ENCODE measurements around the gene HYCC2.
"Not testable (repeated sequence)": the region's sequence is repeated elsewhere in the genome, so short reads cannot be mapped to it uniquely, and the experiment has no call there.

Gene HYCC2

DNA sequence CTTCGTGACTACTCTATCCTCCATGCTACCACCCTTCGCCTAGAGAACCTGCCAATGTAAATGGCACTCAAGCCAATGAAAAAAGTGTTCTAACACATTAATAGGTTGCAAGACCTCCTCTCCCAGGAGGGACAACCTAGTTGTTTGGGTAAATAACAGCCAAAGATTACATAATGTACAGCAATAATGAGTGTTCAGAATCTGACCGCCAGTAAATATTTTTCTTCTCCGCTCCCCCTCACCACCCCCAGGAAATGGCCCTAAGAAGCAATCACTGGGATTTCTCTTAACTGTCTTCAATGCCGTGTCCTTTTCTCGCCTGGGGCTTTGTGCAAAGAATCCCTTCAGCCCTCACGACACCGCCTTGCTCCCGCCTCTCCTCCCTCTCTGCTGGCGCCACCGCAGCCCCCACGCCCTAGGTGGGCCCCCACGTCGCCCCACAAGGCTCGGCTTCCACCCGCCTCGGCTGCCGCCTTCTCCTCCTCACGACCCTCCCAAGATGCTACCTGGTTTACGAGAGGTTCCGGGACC, 458 bp downstream of the HYCC2 start:
- DNase-seq (ENCODE audit: low spot score) = peak; percentile 20

DNA sequence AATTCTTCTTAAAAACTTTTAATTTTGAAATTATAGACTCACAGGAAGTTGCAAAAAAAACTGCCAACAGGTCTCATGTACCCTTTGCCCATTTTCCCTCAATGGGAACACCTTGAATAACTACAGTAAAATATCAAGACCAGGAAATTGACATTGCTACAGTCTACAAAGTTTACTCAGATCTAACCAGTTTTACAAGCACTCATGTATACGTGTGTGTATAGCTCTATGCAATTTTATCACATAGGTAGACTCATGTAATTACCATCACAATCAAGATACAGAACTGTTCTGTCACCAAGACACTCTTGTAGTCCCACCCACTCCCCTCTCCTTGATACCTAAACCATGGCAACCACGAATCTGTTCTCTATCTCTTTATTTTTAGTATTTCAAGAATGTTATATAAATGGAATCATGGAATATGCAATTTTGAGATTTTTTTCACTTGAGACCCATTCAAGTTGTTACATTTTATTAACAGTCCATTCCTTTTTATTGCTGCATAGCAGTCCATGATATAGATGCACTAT, 6.6 kb downstream of the HYCC2 start:
- peak; percentile 37 for DNase-seq (ENCODE audit: low spot score)

DNA sequence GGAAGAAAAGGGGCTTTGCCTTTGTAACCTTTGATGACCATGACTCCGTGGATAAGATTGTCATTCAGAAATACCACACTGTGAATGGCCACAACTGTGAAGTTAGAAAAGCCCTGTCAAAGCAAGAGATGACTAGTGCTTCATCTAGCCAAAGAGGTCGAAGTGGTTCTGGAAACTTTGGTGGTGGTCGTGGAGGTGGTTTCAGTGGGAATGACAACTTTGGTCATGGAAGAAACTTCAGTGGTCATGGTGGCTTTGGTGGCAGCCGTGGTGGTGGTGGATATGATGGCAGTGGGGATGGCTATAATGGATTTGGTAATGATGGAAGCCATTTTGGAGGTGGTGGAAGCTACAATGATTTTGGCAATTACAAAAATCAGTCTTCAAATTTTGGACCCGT, 8.0 kb downstream of the HYCC2 start:
- not testable (repeated sequence) for DNase-seq (ENCODE audit: low spot score)

DNA sequence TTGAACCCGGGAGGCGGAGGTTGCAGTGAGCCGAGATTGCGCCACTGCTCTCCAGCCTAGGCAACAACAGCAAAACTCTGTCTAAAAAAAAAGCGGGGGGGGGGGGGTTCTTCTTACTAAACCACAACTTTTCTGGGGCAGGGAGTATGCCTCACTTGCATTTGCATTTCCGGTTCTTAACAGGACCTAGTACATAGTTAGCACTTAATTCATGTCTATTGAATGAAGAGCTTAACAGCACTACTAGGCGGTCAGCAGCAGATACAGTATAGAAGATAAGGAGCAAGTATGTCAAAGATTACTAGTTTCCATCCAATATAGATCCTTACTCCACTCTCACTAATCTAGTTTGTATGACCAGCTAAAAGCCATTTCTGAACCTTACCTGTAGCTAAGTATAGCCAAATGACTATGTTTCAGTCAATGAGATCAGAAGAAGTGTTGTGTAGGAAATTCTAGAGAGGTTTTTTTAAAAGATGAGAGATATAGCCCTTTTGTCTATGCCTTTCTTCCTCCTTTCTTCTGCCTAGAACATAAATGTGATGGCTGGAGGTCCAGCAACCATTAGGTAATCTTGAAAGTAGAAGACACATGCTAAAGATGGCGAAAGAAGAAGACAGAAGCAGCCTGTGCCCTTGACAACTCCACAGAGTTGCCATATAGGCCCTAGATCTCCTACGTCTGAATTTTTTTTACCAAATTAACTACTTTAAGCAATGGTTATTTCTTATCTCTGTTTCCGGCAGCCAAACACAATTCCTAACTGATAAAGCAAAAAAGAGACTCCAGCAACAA, 11.3 kb downstream of the HYCC2 start:
- no peak for DNase-seq (ENCODE audit: low spot score)

DNA sequence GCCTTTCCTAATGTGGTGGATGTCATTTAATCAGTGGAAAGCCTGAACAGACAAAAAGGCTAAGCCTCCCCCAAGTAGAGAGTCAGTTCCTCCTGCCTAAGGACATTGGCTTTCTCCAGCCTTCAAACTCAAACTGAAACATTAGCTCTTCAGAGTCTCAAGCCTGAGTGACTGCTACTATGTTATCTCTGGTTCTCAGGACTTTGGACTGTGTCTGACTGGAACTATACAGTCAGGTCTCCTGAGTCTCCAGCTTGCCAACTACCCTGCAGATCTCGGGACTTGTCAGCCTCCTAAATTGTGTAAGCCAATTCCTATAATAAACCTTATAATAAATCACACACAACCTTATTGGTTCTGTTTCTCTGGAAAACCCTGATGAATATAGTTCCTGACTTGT, 12.6 kb downstream of the HYCC2 start:
- no peak for DNase-seq (ENCODE audit: low spot score)

DNA sequence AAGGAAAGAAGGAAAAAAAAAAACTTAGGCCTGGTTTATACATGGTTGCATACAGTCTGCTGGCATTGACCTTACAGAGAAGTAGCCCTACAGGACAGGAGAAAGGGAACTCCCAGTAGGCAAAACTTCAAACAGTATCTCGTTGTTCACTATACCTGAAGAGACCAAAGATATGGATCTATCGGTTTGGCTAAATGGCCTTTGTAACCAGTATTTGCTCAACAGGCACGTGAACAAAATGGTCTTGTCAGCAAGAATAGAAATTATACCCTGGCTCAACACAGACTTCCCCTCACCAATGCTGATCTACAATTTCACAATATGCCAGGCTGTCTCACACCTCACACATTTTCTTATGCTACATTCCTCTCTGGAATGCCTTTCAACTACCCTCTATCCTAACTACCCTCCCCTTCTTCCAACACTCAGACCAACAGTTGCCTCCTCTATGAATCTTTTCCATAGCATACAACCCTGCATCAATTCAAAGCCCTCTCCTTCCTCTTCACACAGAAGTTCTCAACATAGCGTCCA, 13.7 kb downstream of the HYCC2 start:
- no peak for DNase-seq (ENCODE audit: low spot score)

DNA sequence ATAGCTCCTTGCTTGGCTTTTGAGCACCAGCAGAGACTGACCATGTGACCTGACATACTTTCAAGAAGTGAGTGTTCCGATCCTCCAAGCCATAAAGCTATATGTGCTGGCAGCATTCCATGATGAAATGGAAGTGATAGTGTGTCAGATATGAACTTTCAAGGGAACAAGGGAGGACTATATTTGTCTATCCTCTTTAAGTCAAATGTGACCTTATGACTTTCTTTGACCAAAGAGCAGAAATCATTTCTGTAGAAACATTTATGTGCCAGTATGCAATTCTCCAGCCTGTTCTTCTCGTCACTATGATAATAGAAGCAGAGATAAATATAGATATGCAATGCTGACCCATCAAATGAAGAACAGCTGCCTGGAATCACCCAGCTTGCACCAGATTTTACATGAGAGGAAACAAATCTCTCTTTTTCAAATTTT, 14.4 kb downstream of the HYCC2 start:
- no peak for DNase-seq (ENCODE audit: low spot score)

DNA sequence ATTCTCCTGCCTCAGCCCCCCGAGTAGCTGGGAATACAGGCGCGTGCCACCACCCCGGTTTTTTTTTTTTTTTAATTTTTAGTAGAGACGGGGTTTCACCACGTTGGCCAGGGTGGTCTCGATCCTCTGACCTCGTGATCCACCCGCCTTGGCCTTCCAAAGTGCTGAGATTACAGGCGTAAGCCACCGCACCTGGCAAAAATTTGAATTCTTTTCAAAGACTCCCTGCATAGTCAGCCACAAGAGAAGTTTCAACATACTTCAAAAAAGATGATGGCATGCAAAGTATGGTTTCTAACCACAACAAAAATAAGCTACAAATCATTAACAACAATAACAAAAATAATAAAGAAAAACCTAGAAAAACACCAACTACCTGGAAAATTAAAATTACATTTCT, 22.0 kb downstream of the HYCC2 start:
- DNase-seq (ENCODE audit: low spot score) = no peak

DNA sequence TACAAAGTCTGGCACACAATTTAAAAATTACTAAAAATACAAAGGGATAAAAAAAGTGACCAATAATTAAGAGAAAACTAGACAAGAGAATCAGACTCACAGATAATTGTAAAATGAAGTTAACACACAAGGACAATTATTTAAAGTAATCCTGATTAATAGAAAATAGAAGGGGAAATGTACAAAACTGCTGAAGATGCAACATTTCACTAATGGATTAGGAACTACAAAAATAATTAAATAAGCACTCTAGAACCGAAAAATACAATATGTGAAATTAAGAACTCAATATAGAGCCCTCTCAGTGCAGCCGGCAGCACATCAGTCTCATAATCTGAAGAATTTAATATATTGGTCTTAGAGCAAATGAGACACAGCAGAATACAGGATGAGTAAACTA, 24.6 kb downstream of the HYCC2 start:
- DNase-seq (ENCODE audit: low spot score) = no peak

DNA sequence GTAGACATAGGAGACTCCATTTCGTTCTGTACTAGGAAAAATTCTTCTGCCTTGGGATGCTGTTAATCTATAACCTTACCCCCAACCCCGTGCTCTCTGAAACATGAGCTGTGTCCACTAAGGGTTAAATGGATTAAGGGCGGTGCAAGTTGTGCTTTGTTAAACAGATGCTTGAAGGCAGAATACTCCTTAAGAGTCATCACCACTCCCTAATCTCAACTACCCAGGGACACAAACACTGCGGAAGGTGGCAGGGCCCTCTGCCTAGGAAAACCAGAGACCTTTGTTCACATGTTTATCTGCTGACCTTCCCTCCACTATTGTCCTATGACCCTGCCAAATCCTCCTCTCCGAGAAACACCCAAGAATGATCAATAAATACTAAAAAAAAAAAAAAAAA, 28.4 kb downstream of the HYCC2 start:
- DNase-seq (ENCODE audit: low spot score) = not testable (repeated sequence)

DNA sequence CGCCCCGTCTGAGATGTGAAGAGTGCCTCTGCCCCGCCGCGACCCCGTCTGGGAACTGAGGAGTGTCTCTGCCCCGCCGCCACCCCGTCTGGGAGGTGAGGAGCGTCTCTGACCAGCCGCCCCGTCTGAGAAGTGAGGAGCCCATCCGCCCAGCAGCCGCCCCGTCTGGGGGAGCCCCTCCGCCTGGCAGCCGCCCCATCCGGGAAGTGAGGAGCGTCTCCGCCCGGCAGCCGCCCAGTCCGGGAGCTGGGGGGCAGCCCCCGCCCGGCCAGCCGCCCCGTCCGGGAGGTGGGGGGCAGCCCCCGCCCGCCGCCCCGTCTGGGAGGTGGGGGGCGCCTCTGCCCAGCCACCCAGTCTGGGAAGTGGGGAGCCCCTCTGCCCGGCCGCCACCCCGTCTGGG, 29.0 kb downstream of the HYCC2 start:
- DNase-seq (ENCODE audit: low spot score) = not testable (repeated sequence)

DNA sequence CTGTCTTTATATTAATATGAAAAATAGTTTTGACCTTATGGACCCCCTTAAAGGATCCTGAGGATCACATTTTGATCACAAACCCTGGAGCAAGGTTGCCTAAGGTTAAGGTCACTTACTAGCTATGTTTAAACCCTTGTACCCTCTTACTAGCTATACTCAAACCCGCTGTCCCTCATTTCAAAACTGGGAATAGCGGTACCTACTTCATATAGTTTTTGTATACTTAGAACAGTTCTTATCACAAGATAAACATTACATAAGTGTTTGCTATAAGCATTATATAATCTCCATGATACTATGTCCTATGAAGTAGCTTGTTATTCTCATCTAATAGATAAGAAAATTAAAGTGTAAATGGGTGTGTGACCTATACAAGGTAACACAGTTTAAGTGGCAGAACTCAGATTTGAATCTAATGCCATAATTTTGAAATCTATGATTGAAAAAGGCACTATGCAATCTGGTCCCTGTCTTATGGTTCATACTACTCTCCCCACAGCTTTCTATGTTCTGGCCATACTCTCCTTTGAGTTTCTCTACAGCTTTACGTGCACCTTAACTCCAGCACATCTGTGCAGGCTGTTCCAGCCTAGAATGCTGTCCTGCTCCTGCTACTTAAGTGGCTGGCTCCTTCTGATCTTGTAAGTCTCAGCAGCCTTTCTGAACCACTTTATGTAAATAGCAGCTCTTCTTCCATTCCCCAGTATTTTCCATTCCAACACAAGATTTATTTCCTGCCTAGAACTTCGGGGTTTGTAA, 30.4 kb downstream of the HYCC2 start:
- DNase-seq (ENCODE audit: low spot score) = no peak

DNA sequence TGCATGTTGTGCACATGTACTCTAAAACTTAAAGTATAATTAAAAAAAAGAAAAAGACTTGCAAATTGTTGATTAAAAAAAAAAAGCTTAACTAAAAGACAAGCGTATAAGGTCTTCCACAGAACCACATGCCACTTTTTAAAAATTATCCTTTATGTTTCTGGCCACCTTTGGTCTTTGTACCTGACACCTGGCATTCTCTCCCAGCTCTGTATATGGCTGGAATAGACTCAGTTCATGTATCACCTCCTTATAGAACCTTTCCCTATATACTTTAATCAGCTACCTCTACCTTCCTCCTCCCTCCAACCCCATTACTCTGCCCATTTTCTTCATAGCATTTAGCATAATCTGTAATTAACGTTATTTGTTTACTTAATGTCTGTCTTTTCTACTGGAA, 32.6 kb downstream of the HYCC2 start:
- no peak for DNase-seq (ENCODE audit: low spot score)

DNA sequence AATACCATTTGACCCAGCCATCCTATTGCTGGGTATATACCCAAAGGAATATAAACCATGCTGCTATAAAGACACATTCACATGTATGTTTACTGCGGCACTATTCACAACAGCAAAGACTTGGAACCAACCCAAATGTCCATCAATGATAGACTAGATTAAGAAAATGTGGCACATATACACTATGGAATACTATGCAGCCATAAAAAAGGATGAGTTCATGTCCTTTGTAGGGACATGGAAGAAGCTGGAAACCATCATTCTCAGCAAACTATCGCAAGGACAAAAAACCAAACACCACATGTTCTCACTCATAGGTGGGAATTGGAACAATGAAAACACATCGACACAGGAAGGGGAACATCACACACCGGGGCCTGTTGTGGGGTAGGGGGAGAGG, 33.1 kb downstream of the HYCC2 start:
- DNase-seq (ENCODE audit: low spot score) = not testable (repeated sequence)

DNA sequence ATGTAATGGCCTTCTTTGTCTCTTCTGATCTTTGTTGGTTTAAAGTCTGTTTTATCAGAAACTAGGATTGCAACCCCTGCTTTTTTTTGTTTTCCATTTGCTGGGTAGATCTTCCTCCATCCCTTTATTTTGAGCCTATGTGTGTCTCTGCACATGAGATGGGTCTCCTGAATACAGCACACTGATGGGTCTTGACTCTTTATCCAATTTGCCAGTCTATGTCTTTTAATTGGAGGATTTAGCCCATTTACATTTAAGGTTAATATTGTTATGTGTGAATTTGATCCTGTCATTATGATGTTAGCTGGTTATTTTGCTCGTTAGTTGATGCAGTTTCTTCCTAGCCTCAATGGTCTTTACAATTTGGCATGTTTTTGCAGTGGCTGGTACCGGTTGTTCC, 37.1 kb downstream of the HYCC2 start:
- DNase-seq (ENCODE audit: low spot score) = not testable (repeated sequence)

DNA sequence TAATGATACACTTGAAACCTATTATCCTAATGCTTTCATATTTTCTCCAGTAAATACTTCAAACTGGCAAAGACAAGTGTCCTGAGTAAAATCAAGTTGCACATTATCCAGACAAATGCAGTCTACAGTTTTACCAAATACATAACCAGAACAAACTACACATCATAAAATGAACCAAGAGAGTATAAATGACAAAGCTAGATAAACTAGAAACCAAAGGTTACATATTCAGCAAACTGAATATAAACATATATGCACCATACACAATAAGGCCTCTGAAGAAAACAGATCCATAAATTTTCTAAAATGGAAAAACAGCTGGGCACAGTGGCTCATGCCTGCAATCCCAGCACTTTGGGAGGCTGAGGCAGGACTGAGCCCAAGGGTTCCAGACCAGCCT, 47.0 kb downstream of the HYCC2 start:
- DNase-seq (ENCODE audit: low spot score) = no peak

DNA sequence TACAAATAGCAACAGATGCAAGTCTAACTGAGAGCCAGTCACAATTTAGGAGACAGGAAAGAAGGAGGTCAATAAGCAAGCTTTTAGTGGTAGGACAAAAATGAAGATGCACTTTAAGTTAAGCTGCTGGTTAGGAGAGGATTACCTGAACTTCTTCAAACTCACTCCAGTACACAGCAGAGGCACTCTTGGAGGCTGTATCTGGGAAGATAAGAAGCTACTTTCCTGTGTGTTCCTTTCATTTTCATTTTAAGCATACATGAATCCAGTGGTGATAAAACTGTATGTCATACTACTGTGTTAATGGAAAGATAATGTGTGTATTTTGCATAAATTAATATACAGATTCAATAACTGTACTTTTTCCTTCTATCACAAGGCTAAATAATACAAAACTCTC, 49.6 kb downstream of the HYCC2 start:
- no peak for DNase-seq (ENCODE audit: low spot score)

Measured in putamen (tissue), 1 donor.